ENCODE measurements around the gene ZNF263.

Gene ZNF263

GRCh38 chr16:3282730-3283542 lies at the start of gene ZNF263:
Gene ZNF263, plus strand, starts transcription at chr16:3283491. Its CDS starts 328 bp downstream, at chr16:3283819.
- H3K27ac ChIP-seq (ENCODE audit: low read length): peak within 1 kb of the TSS; percentile 97
- peaks cover 12 to 37% of the 10 kb centered on the region in 2 donors for H3K36me3 ChIP-seq (ENCODE audit: control insufficient read depth in 1 of 2, insufficient read depth in 2 of 2, low read length in 2 of 2)
- no peaks in the 10 kb centered on the region for H3K27me3 ChIP-seq (ENCODE audit: low read depth, low read length)
- peak within 1 kb of the TSS; percentile 77 to 100 for H3K4me3 ChIP-seq (ENCODE audit: low read depth in 1 of 2, low read length in 2 of 2)
- H3K9me3 ChIP-seq (ENCODE audit: control insufficient read depth in 1 of 2, low read length in 2 of 2): peaks cover 0 to 11% of the 10 kb centered on the region in 2 donors
- H3K4me1 ChIP-seq (ENCODE audit: control insufficient read depth in 1 of 2, insufficient read depth in 2 of 2, low read length in 2 of 2): peaks cover 0 to 25% of the 10 kb centered on the region in 2 donors

- Histone ChIP-seq H3K4me3 (ENCODE audit: low read depth in 1 of 2, low read length in 2 of 2) (peak overlapping the region; percentile 95 to 96), H3K27me3 (ENCODE audit: low read depth, low read length) (no peaks in the 10 kb centered on the region), H3K36me3 (ENCODE audit: control insufficient read depth in 1 of 2, insufficient read depth in 2 of 2, low read length in 2 of 2) (peaks cover 29 to 42% of the 10 kb centered on the region in 2 donors), H3K4me1 (ENCODE audit: control insufficient read depth in 1 of 2, insufficient read depth in 2 of 2, low read length in 2 of 2) (peaks cover 5 to 21% of the 10 kb centered on the region in 2 donors), H3K9me3 (ENCODE audit: control insufficient read depth in 1 of 2, low read length in 2 of 2) (peaks cover 5 to 13% of the 10 kb centered on the region in 2 donors), H3K27ac (ENCODE audit: low read length) (peak overlapping the region; percentile 90)
These were observed 48.8 kb upstream of the ZNF263 start for GRCh38 chr16:3234543-3234856.

DNA sequence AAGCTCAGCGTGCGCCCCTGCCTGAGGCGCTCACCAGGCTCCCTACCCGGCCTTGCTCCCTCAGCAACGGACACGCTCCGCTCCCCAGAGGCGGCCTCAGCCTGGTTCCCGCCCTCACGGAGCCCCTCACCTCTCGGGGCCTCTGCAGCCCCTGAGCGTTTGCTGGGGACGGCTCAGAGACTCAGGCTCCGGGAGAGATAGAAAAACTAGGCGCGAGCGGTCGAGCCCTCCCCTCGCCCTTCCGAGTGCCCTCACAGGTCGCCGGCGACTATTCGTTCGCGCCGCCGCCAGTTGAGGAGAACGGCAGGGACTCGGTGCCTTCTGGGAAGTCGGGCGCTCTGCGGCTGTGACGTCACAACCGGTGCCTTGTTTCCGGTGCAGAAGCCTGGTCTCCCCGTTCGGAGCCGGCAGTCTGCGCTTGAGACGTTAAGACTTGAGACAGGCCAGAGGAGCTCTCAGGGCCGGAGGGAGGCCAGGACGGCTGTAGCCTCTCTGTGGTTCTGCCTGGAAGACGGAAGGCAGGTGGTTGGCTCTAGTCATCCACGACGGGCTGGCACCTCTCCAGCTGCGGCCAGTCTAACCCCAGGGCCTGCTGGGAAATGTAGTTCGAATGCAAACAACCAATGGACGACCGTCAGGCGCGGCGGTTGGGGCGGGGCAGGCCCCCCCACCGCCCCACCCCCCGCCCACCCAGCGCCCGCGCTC lies 48.3 kb upstream of the ZNF263 start, which contains the start of gene ZNF200:
ZNF200 (minus strand) TSS at position 302 of the 705 bp plus-strand sequence. CDS start 1,403 bp downstream, outside the sequence.
- H3K27ac ChIP-seq (ENCODE audit: low read length): peak within 1 kb of the TSS; percentile 90
- peaks cover 5 to 10% of the 10 kb centered on the region in 2 donors for H3K9me3 ChIP-seq (ENCODE audit: control insufficient read depth in 1 of 2, low read length in 2 of 2)
- H3K36me3 ChIP-seq (ENCODE audit: control insufficient read depth in 1 of 2, insufficient read depth in 2 of 2, low read length in 2 of 2): peaks cover 27 to 37% of the 10 kb centered on the region in 2 donors

DNA sequence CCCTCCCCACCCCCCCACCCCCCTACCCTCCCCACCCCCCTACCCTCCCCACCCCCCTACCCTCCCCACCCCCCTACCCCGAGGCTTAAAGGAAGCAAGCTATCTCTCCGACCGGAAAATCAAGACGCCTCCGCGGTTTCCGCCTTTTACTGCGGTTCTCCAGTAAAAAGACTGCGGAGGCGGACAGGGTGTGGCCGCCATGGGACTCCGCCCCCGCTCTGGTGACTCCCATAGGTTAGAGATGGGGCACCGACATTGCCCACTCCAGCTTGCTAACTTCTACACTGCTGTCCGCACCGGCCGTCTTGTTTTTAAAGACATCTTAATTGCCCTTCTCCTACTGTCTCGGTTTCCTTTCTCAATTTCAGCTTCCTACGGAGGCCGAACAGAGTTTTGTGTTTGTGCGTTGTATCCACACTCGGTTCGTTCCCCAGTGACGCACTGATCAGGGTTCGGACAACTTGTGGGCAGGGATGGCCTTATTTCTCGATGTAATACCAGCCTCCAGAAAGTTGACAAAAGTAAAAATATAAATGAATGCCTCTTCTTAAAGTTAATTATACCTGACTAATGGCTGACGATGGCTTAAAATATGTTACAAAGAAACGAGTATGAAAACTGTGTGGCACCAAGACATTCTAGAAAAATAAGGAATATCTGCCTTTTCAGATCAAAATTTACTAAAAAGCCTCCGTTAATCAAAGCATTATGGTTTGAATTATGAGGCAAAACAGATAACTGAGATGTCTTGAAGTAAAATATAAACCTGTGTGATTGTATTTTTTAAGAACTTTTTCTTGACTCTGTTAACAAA lies 47.2 kb upstream of the ZNF263 start:
- Histone ChIP-seq H3K27me3 (ENCODE audit: low read depth, low read length) (no peaks in the 10 kb centered on the region), H3K4me1 (ENCODE audit: control insufficient read depth in 1 of 2, insufficient read depth in 2 of 2, low read length in 2 of 2) (peaks cover 5 to 21% of the 10 kb centered on the region in 2 donors), H3K27ac (ENCODE audit: low read length) (no peak overlapping the region), H3K36me3 (ENCODE audit: control insufficient read depth in 1 of 2, insufficient read depth in 2 of 2, low read length in 2 of 2) (peaks cover 17 to 26% of the 10 kb centered on the region in 2 donors), H3K9me3 (ENCODE audit: control insufficient read depth in 1 of 2, low read length in 2 of 2) (no peaks in the 10 kb centered on the region), H3K4me3 (ENCODE audit: low read depth in 1 of 2, low read length in 2 of 2) (no peak overlapping the region)

More for the DNA sequence above, 48.3 kb upstream of the ZNF263 start, which contains the start of gene ZNF200:
- no peaks in the 10 kb centered on the region for H3K27me3 ChIP-seq (ENCODE audit: low read depth, low read length)
- peaks cover 5 to 21% of the 10 kb centered on the region in 2 donors for H3K4me1 ChIP-seq (ENCODE audit: control insufficient read depth in 1 of 2, insufficient read depth in 2 of 2, low read length in 2 of 2)
- H3K4me3 ChIP-seq (ENCODE audit: low read depth in 1 of 2, low read length in 2 of 2): peak within 1 kb of the TSS; percentile 95 to 96

- H3K4me1 ChIP-seq (ENCODE audit: control insufficient read depth in 1 of 2, insufficient read depth in 2 of 2, low read length in 2 of 2): no peaks in the 10 kb centered on the region
- no peak overlapping the region for H3K27ac ChIP-seq (ENCODE audit: low read length)
- no peaks in the 10 kb centered on the region for H3K36me3 ChIP-seq (ENCODE audit: control insufficient read depth in 1 of 2, insufficient read depth in 2 of 2, low read length in 2 of 2)
- H3K9me3 ChIP-seq (ENCODE audit: control insufficient read depth in 1 of 2, low read length in 2 of 2): no peaks in the 10 kb centered on the region
- H3K27me3 ChIP-seq (ENCODE audit: low read depth, low read length): no peaks in the 10 kb centered on the region
- no peak overlapping the region for H3K4me3 ChIP-seq (ENCODE audit: low read depth in 1 of 2, low read length in 2 of 2)
These were observed 41.5 kb upstream of the ZNF263 start for GRCh38 chr16:3241761-3242160.

DNA sequence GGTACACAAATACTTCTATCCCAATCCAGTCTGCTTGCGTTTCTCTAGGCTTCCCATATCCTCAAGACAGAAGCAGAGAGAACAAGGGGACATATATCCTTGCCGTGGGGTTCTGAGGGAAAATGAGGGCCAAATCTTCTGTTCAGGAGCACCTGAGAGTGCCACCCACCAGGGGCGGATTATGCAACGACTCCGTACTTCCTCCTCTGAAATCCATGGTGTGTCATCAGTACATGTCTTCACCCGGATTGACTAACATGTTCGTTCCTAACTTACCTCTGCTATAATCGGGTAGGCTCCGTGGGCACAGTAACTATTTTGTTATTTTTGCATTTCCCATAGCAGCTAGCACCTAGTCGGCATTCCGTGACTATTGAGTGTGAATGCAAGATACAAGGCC lies 40.6 kb upstream of the ZNF263 start:
- no peaks in the 10 kb centered on the region for H3K9me3 ChIP-seq (ENCODE audit: control insufficient read depth in 1 of 2, low read length in 2 of 2)
- H3K4me1 ChIP-seq (ENCODE audit: control insufficient read depth in 1 of 2, insufficient read depth in 2 of 2, low read length in 2 of 2): no peaks in the 10 kb centered on the region
- H3K36me3 ChIP-seq (ENCODE audit: control insufficient read depth in 1 of 2, insufficient read depth in 2 of 2, low read length in 2 of 2): no peaks in the 10 kb centered on the region
- no peak overlapping the region for H3K27ac ChIP-seq (ENCODE audit: low read length)
- H3K27me3 ChIP-seq (ENCODE audit: low read depth, low read length): no peaks in the 10 kb centered on the region
- H3K4me3 ChIP-seq (ENCODE audit: low read depth in 1 of 2, low read length in 2 of 2): no peak overlapping the region

GRCh38 chr16:3243882-3244281 lies 39.4 kb upstream of the ZNF263 start:
- Histone ChIP-seq H3K36me3 (ENCODE audit: control insufficient read depth in 1 of 2, insufficient read depth in 2 of 2, low read length in 2 of 2) (no peaks in the 10 kb centered on the region), H3K9me3 (ENCODE audit: control insufficient read depth in 1 of 2, low read length in 2 of 2) (no peaks in the 10 kb centered on the region), H3K4me3 (ENCODE audit: low read depth in 1 of 2, low read length in 2 of 2) (no peak overlapping the region), H3K27ac (ENCODE audit: low read length) (no peak overlapping the region), H3K4me1 (ENCODE audit: control insufficient read depth in 1 of 2, insufficient read depth in 2 of 2, low read length in 2 of 2) (no peaks in the 10 kb centered on the region), H3K27me3 (ENCODE audit: low read depth, low read length) (no peaks in the 10 kb centered on the region)

DNA sequence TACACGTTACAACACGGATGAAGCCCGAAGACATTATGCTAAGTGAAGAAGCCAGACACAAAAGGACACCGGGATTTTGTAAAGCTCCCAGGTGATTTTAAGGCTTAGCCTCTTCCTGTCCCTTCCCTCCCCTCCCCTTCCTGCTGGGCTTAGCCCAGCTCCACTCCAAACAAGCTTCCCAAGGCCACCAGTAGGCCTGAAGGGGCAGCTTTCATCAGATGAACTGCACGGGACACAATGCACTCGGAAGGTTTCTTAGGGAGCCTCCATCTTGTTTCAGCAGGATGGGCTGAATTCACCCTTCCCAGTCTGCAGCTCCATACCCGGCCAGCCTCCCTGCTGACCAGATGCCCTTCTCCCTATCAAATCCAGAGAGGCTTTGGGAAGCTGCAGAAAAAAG lies 37.3 kb upstream of the ZNF263 start:
- Histone ChIP-seq H3K9me3 (ENCODE audit: control insufficient read depth in 1 of 2, low read length in 2 of 2) (no peaks in the 10 kb centered on the region), H3K27me3 (ENCODE audit: low read depth, low read length) (no peaks in the 10 kb centered on the region), H3K4me3 (ENCODE audit: low read depth in 1 of 2, low read length in 2 of 2) (no peak overlapping the region), H3K36me3 (ENCODE audit: control insufficient read depth in 1 of 2, insufficient read depth in 2 of 2, low read length in 2 of 2) (no peaks in the 10 kb centered on the region), H3K4me1 (ENCODE audit: control insufficient read depth in 1 of 2, insufficient read depth in 2 of 2, low read length in 2 of 2) (no peaks in the 10 kb centered on the region), H3K27ac (ENCODE audit: low read length) (no peak overlapping the region)

DNA sequence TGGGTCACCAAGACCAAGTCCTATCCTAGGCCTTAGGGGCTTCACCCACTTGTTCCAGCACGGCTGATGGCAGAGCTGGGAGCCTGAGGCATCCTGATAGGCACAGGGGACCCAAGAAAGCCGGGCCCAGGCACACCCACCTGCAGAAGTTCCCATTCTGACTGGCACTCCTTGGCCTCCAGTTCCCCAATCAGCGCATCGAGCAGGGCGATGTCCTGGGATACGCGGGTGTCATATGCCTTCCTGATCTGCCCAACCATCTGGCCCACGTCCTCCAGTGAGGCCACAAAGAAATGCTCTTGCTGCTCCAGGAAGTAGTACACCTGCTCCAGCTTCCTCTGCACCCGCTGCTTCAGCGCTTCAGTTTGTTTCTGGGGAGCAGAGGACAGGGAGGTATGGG lies 36.4 kb upstream of the ZNF263 start:
- no peaks in the 10 kb centered on the region for H3K27me3 ChIP-seq (ENCODE audit: low read depth, low read length)
- H3K27ac ChIP-seq (ENCODE audit: low read length): no peak overlapping the region
- H3K4me1 ChIP-seq (ENCODE audit: control insufficient read depth in 1 of 2, insufficient read depth in 2 of 2, low read length in 2 of 2): no peaks in the 10 kb centered on the region
- H3K36me3 ChIP-seq (ENCODE audit: control insufficient read depth in 1 of 2, insufficient read depth in 2 of 2, low read length in 2 of 2): no peaks in the 10 kb centered on the region
- H3K4me3 ChIP-seq (ENCODE audit: low read depth in 1 of 2, low read length in 2 of 2): no peak overlapping the region
- no peaks in the 10 kb centered on the region for H3K9me3 ChIP-seq (ENCODE audit: control insufficient read depth in 1 of 2, low read length in 2 of 2)

- H3K27me3 ChIP-seq (ENCODE audit: low read depth, low read length): no peaks in the 10 kb centered on the region
- no peaks in the 10 kb centered on the region for H3K36me3 ChIP-seq (ENCODE audit: control insufficient read depth in 1 of 2, insufficient read depth in 2 of 2, low read length in 2 of 2)
- H3K4me3 ChIP-seq (ENCODE audit: low read depth in 1 of 2, low read length in 2 of 2): no peak overlapping the region
- H3K4me1 ChIP-seq (ENCODE audit: control insufficient read depth in 1 of 2, insufficient read depth in 2 of 2, low read length in 2 of 2): no peaks in the 10 kb centered on the region
- no peak overlapping the region for H3K27ac ChIP-seq (ENCODE audit: low read length)
- H3K9me3 ChIP-seq (ENCODE audit: control insufficient read depth in 1 of 2, low read length in 2 of 2): no peaks in the 10 kb centered on the region
These were observed 34.7 kb upstream of the ZNF263 start for GRCh38 chr16:3248596-3248995.

GRCh38 chr16:3249020-3249419 lies 34.3 kb upstream of the ZNF263 start:
- Histone ChIP-seq H3K27ac (ENCODE audit: low read length) (no peak overlapping the region), H3K4me1 (ENCODE audit: control insufficient read depth in 1 of 2, insufficient read depth in 2 of 2, low read length in 2 of 2) (no peaks in the 10 kb centered on the region), H3K27me3 (ENCODE audit: low read depth, low read length) (no peaks in the 10 kb centered on the region), H3K9me3 (ENCODE audit: control insufficient read depth in 1 of 2, low read length in 2 of 2) (no peaks in the 10 kb centered on the region), H3K4me3 (ENCODE audit: low read depth in 1 of 2, low read length in 2 of 2) (no peak overlapping the region), H3K36me3 (ENCODE audit: control insufficient read depth in 1 of 2, insufficient read depth in 2 of 2, low read length in 2 of 2) (no peaks in the 10 kb centered on the region)
